Measurements from ENCODE around the gene PIN4. TPM values are rescaled to one million over a fixed set of nuclear protein-coding genes. Genes with fewer than 3 reads are reported as not detected.

The PIN4 gene
- 33.4 to 86.7 TPM (median 36.4 TPM) in 5 replicates for total RNA-seq (2022; extraction: Qiagen RNA extraction; ENCODE audit: low read depth)

GRCh38 chrX:72181178-72182125 lies at the start of gene PIN4:
PIN4 (plus strand) TSS chrX:72181757; CDS start chrX:72181786, 29 bp downstream.

GRCh38 chrX:72238721-72239475 lies 57.3 kb downstream of the PIN4 start, which contains the start of gene ERCC6L:
ERCC6L (minus strand) TSS chrX:72239027; CDS start chrX:72238911, 116 bp downstream.

Other genes starting within 250 kb of the PIN4 start
- 1.9 to 3.2 TPM (median 2.8 TPM) in 5 replicates for gene RTL5, start 49.8 kb upstream of the PIN4 start, total RNA-seq (2022; extraction: Qiagen RNA extraction; ENCODE audit: low read depth)
- 10.2 to 15.5 TPM (median 12.1 TPM) in 5 replicates for gene ERCC6L, start 57.3 kb downstream of the PIN4 start, total RNA-seq (2022; extraction: Qiagen RNA extraction; ENCODE audit: low read depth)
- gene RPS4X, start 95.5 kb downstream of the PIN4 start, total RNA-seq (2022; extraction: Qiagen RNA extraction; ENCODE audit: low read depth), result 1,456 to 2,238 TPM (median 1,527 TPM) in 5 replicates
- 0.81 to 3.1 TPM (median 1.7 TPM) in 5 replicates for gene CITED1, start 124.2 kb downstream of the PIN4 start, total RNA-seq (2022; extraction: Qiagen RNA extraction; ENCODE audit: low read depth)

Data from A549 treated with ZK216348 at 1 μM for 4 hours (cell line).